Colon (tissue), 2 donors: ENCODE data around the gene GRIN1.

Experiments
- FAIRE-seq: peaks from 2 replicates; lab custom pipeline; 2012; peaks lifted over from hg19 to GRCh38; lab: Jason Lieb, UNC
- donor health status: control.
- donor health status: control.

GRIN1 gene

GRCh38 chr9:137217276-137218211, 78.6 kb downstream of the GRIN1 start:
- FAIRE-seq = no peak

- no peak for FAIRE-seq
Measured at GRCh38 chr9:137218212-137218753, 79.3 kb downstream of the GRIN1 start.
